Measurements from ENCODE around the gene IL4I1.

- TF ChIP-seq EZH2 (IDR thresholded peaks at IDR 0.05; ENCODE audit: borderline replicate concordance, low read length) (no peak), CTCF (conservative IDR thresholded peaks at IDR 0.05 in 1 of 2, IDR thresholded peaks at IDR 0.05 in 1 of 2; ENCODE audit: extremely low read depth in 1 of 2, insufficient read depth in 1 of 2, low read depth in 1 of 2, low read length in 2 of 2) (no peak)
These were observed 33.9 kb upstream of the IL4I1 start for GRCh38 chr19:49930483-49931011.

Data from mammary epithelial cell (primary cell).